ENCODE results near the gene LITAFD. TPM values are rescaled to one million over a fixed set of nuclear protein-coding genes. Genes with fewer than 3 reads are reported as not detected.

Gene LITAFD
- total and polyA plus RNA-seq, 2 experiments from 2014 or later, result not detected

GRCh38 chr16:8850279-8850885 lies 31.8 kb upstream of the LITAFD start:
- no peaks in the 10 kb centered on the region; the same call in 2 of the 3 replicates for H3K9me3 Mint-ChIP-seq
- TF ChIP-seq CREB1 (CRISPR knock-in tag; IDR thresholded peaks at IDR 0.05; ENCODE audit: low read depth) (no peak), ETS1 (IDR thresholded peaks at IDR 0.05) (no peak), POLR2AphosphoS5 (IDR thresholded peaks at IDR 0.05; ENCODE audit: low read depth) (peak; percentile 31; the same call in 1 of the 2 replicates)
- Histone ChIP-seq H3K27ac (ENCODE audit: low read depth) (peak overlapping the region; percentile 84; the same call in 1 of the 2 replicates), H3K9me2 (ENCODE audit: insufficient read depth) (no peaks in the 10 kb centered on the region), H3K4me1 (ENCODE audit: insufficient read depth) (peaks cover 26% of the 10 kb centered on the region), H4K20me1 (replicated peaks; ENCODE audit: insufficient read depth) (peaks cover 3% of the 10 kb centered on the region; the same call in 1 of the 2 replicates), H3K27me3 (ENCODE audit: insufficient read depth) (no peaks in the 10 kb centered on the region), H3F3A (replicated peaks; ENCODE audit: low read depth) (peaks cover 48% of the 10 kb centered on the region), H3K36me3 (ENCODE audit: insufficient read depth) (peaks cover 16% of the 10 kb centered on the region; the same call in 1 of the 2 replicates), H3K79me2 (replicated peaks; ENCODE audit: insufficient read depth) (peaks cover 14% of the 10 kb centered on the region), H2AFZ (no peak overlapping the region), H3K4me2 (no peak overlapping the region), H3K4me3 (no peak overlapping the region)
- H3K4me3 Mint-ChIP-seq, result no peak overlapping the region; the same call in 2 of the 3 replicates
- H3K27me3 Mint-ChIP-seq (ENCODE audit: insufficient read depth, low read depth, poor library complexity), result peaks cover 37% of the 10 kb centered on the region
- peak overlapping the region; percentile 28 for H3K27ac Mint-ChIP-seq
- ATAC-seq, result peak; percentile 16
- peaks cover 41% of the 10 kb centered on the region for H3K4me1 Mint-ChIP-seq
- DNase-seq (ENCODE audit: low spot score), result no peak
- peaks cover 69% of the 10 kb centered on the region for H3K36me3 Mint-ChIP-seq (ENCODE audit: low read depth)

- Histone ChIP-seq H4K20me1 (replicated peaks; ENCODE audit: insufficient read depth) (peaks cover 5% of the 10 kb centered on the region; the same call in 1 of the 2 replicates), H3K4me2 (no peak overlapping the region), H3K27me3 (ENCODE audit: insufficient read depth) (no peaks in the 10 kb centered on the region), H3K4me1 (ENCODE audit: insufficient read depth) (peaks cover 23% of the 10 kb centered on the region; the same call in 1 of the 2 replicates), H3K36me3 (ENCODE audit: insufficient read depth) (peaks cover 27% of the 10 kb centered on the region), H3K79me2 (replicated peaks; ENCODE audit: insufficient read depth) (peaks cover 6% of the 10 kb centered on the region; the same call in 1 of the 2 replicates), H3K4me3 (no peak overlapping the region), H3F3A (replicated peaks; ENCODE audit: low read depth) (peaks cover 53% of the 10 kb centered on the region), H3K27ac (ENCODE audit: low read depth) (peak overlapping the region; percentile 45; the same call in 1 of the 2 replicates), H2AFZ (no peak overlapping the region), H3K9me2 (ENCODE audit: insufficient read depth) (no peaks in the 10 kb centered on the region)
- Mint-ChIP-seq H3K27ac (peak overlapping the region; percentile 83; the same call in 1 of the 2 replicates), H3K4me3 (no peak overlapping the region), H3K36me3 (ENCODE audit: low read depth) (peaks cover 79% of the 10 kb centered on the region), H3K27me3 (ENCODE audit: insufficient read depth, low read depth, poor library complexity) (peaks cover 38% of the 10 kb centered on the region), H3K9me3 (no peaks in the 10 kb centered on the region), H3K4me1 (peaks cover 47% of the 10 kb centered on the region)
- DNase-seq (ENCODE audit: low spot score) (no peak), ATAC-seq (no peak)
- TF ChIP-seq POLR2AphosphoS5 (IDR thresholded peaks at IDR 0.05; ENCODE audit: low read depth) (peak; percentile 33), NANOG (IDR thresholded peaks at IDR 0.05; ENCODE audit: borderline replicate concordance) (no peak)
These were observed 30.3 kb upstream of the LITAFD start for GRCh38 chr16:8851761-8852403.

- Histone ChIP-seq H3K4me3 (no peak overlapping the region), H3F3A (replicated peaks; ENCODE audit: low read depth) (peaks cover 47% of the 10 kb centered on the region), H3K4me1 (ENCODE audit: insufficient read depth) (peaks cover 23% of the 10 kb centered on the region; the same call in 1 of the 2 replicates), H3K27me3 (ENCODE audit: insufficient read depth) (no peaks in the 10 kb centered on the region), H2AFZ (no peak overlapping the region), H3K4me2 (no peak overlapping the region), H3K9me2 (ENCODE audit: insufficient read depth) (no peaks in the 10 kb centered on the region), H4K20me1 (replicated peaks; ENCODE audit: insufficient read depth) (peaks cover 8% of the 10 kb centered on the region; the same call in 1 of the 2 replicates), H3K79me2 (replicated peaks; ENCODE audit: insufficient read depth) (peaks cover 6% of the 10 kb centered on the region; the same call in 1 of the 2 replicates), H3K27ac (ENCODE audit: low read depth) (peak overlapping the region; percentile 81), H3K36me3 (ENCODE audit: insufficient read depth) (peaks cover 27% of the 10 kb centered on the region)
- no peak overlapping the region for H3K4me3 Mint-ChIP-seq
- TF ChIP-seq NANOG (IDR thresholded peaks at IDR 0.05; ENCODE audit: borderline replicate concordance) (no peak), ETS1 (IDR thresholded peaks at IDR 0.05) (no peak)
- peaks cover 38% of the 10 kb centered on the region for H3K27me3 Mint-ChIP-seq (ENCODE audit: insufficient read depth, low read depth, poor library complexity)
- H3K4me1 Mint-ChIP-seq, result peaks cover 50% of the 10 kb centered on the region
- H3K9me3 Mint-ChIP-seq, result no peaks in the 10 kb centered on the region
- H3K36me3 Mint-ChIP-seq (ENCODE audit: low read depth), result peaks cover 81% of the 10 kb centered on the region
- ATAC-seq (no peak), DNase-seq (ENCODE audit: low spot score) (no peak)
- H3K27ac Mint-ChIP-seq, result peak overlapping the region; percentile 56
These were observed 29.6 kb upstream of the LITAFD start for GRCh38 chr16:8852534-8852933.

Measured in GM23338 (cell line).